GM19023 (cell line): ENCODE results near the gene ARFRP1.
A peak's percentile ranks its signal among the peaks of the same experiment; 100 is the strongest.

Source experiments
- ATAC-seq: cut with Tn5 transposase; IDR thresholded peaks from one replicate; pipeline ENCODE4 v1.9.1; 2021; ENCODE audit warnings: mild to moderate bottlenecking, moderate library complexity; ENCODE audit not compliant: unreplicated experiment

ARFRP1 gene

GRCh38 chr20:63707558-63708300, at the start of gene ARFRP1, which contains the start of gene ZGPAT:
Gene ARFRP1 (minus strand): TSS chr20:63707976. CDS start chr20:63707091, 885 bp downstream.
Gene ZGPAT (plus strand): TSS chr20:63708039. CDS start chr20:63708581, 542 bp downstream.
- ATAC-seq, result peak; percentile 71

- ATAC-seq, result no peak
These were observed 48.8 kb upstream of the ARFRP1 start for GRCh38 chr20:63756648-63756991.

GRCh38 chr20:63755933-63756647, 48.3 kb upstream of the ARFRP1 start:
- ATAC-seq, result no peak

GRCh38 chr20:63754008-63754407, 46.2 kb upstream of the ARFRP1 start:
- ATAC-seq, result no peak

- ATAC-seq, result no peak
These were observed 45.6 kb upstream of the ARFRP1 start for GRCh38 chr20:63753381-63753780.

GRCh38 chr20:63752411-63753101, 44.8 kb upstream of the ARFRP1 start:
- no peak for ATAC-seq

GRCh38 chr20:63751471-63752271, 43.9 kb upstream of the ARFRP1 start:
- no peak for ATAC-seq

- ATAC-seq, result no peak
These were observed 43.2 kb upstream of the ARFRP1 start for GRCh38 chr20:63750807-63751470.

GRCh38 chr20:63749597-63750508, 42.1 kb upstream of the ARFRP1 start:
- no peak for ATAC-seq

GRCh38 chr20:63748934-63749270, 41.1 kb upstream of the ARFRP1 start:
- ATAC-seq, result no peak

- no peak for ATAC-seq
These were observed 40.5 kb upstream of the ARFRP1 start for GRCh38 chr20:63748070-63748933.

GRCh38 chr20:63747622-63748069, 39.9 kb upstream of the ARFRP1 start:
- ATAC-seq, result no peak

GRCh38 chr20:63746751-63747315, 39.1 kb upstream of the ARFRP1 start:
- ATAC-seq, result no peak

- ATAC-seq, result no peak
These were observed 38.4 kb upstream of the ARFRP1 start for GRCh38 chr20:63745961-63746731.

- no peak for ATAC-seq
These were observed 37.6 kb upstream of the ARFRP1 start for GRCh38 chr20:63745424-63745805.

- no peak for ATAC-seq
These were observed 37.0 kb upstream of the ARFRP1 start for GRCh38 chr20:63744574-63745423.
